Neural cell (in vitro differentiated cells): ENCODE results near the gene SYMPK. TPM values are rescaled to one million over a fixed set of nuclear protein-coding genes. Genes with fewer than 3 reads are reported as not detected.

Experiments
- H2AFZ ChIP-seq: fragments of 200-600, 300-800 bp; sonication (generic), shearing (Covaris generic); 2 replicates; pipeline ENCODE4 v1.6.0; 2014; ENCODE audit warnings: low read depth, mild to moderate bottlenecking, antibody characterized with exemption, low read length, moderate library complexity
- H3F3A ChIP-seq: fragments of 200-600 bp; shearing (Covaris generic); 2 replicates; pipeline ENCODE4 v1.6.1; 2016; ENCODE audit warnings: mild to moderate bottlenecking, moderate library complexity, mixed read lengths, antibody characterized with exemption, low read length; ENCODE audit not compliant: insufficient read depth, poor library complexity, severe bottlenecking
- H3K27ac ChIP-seq: fragments of 200-600, 300-800 bp; sonication (generic), shearing (Covaris generic); 2 replicates; pipeline ENCODE4 v1.5.1; 2014; ENCODE audit warnings: mild to moderate bottlenecking, low read length, moderate library complexity
- H3K27me3 ChIP-seq: fragments of 300-800, 200-600 bp; sonication (generic), shearing (Covaris generic); 2 replicates; pipeline ENCODE4 v1.6.0; 2014; ENCODE audit warnings: mild to moderate bottlenecking, low read depth, low read length, moderate library complexity; ENCODE audit not compliant: insufficient read depth
- H3K36me3 ChIP-seq: fragments of 300-800, 200-600 bp; sonication (generic), shearing (Covaris generic); 2 replicates; pipeline ENCODE4 v1.5.1; 2014; ENCODE audit warnings: mild to moderate bottlenecking, antibody characterized with exemption, low read length, moderate library complexity; ENCODE audit not compliant: insufficient read depth
- H3K4me2 ChIP-seq: fragments of 300-800, 200-600 bp; sonication (generic), shearing (Covaris generic); 2 replicates; pipeline ENCODE4 v1.6.0; 2014; ENCODE audit warnings: mild to moderate bottlenecking, low read length
- H3K4me3 ChIP-seq: fragments of 300-800, 200-600 bp; sonication (generic), shearing (Covaris generic); 2 replicates; pipeline ENCODE4 v1.5.1; 2014; ENCODE audit warnings: mild to moderate bottlenecking, low read length, moderate library complexity
- H3K79me2 ChIP-seq: fragments of 200-600 bp; shearing (Covaris generic); replicated peaks from 2 replicates; pipeline ENCODE4 v1.6.0; 2014; ENCODE audit warnings: mild to moderate bottlenecking, low read length, moderate library complexity; ENCODE audit not compliant: insufficient read depth
- H3K9ac ChIP-seq: fragments of 300-800, 200-600 bp; sonication (generic), shearing (Covaris generic); 2 replicates; pipeline ENCODE4 v1.6.1; 2016; ENCODE audit warnings: mild to moderate bottlenecking, low read length, mixed read lengths
- H3K9me2 ChIP-seq: fragments of 200-600 bp; shearing (Covaris generic); 2 replicates; pipeline ENCODE4 v1.6.1; 2016; ENCODE audit warnings: mild to moderate bottlenecking, low read length, mixed read lengths; ENCODE audit not compliant: insufficient read depth
- H3K9me3 ChIP-seq: fragments of 200-600, 300-800 bp; sonication (generic), shearing (Covaris generic); 2 replicates; pipeline ENCODE4 v1.6.1; 2016; ENCODE audit warnings: mild to moderate bottlenecking, mixed run types, low read length, moderate library complexity, mixed read lengths
- H4K20me1 ChIP-seq: fragments of 200-600 bp; shearing (Covaris generic); 2 replicates; pipeline ENCODE4 v1.6.1; 2016; ENCODE audit warnings: mild to moderate bottlenecking, mixed run types; ENCODE audit not compliant: insufficient read depth
- EP300 ChIP-seq: fragments of 450-650 bp; conservative IDR thresholded peaks from 2 replicates; pipeline ENCODE4 v1.6.1; 2014; ENCODE audit warnings: antibody characterized with exemption, mild to moderate bottlenecking, moderate library complexity; ENCODE audit not compliant: poor library complexity, severe bottlenecking
- EZH2 ChIP-seq: fragments of 200-600, 300-800 bp; shearing (Covaris generic), sonication (generic); IDR thresholded peaks from 2 replicates; pipeline ENCODE4 v1.6.1; 2014; ENCODE audit warnings: antibody characterized with exemption, low read length, borderline replicate concordance, mild to moderate bottlenecking; ENCODE audit not compliant: insufficient read depth, poor library complexity, severe bottlenecking
- MXI1 ChIP-seq: fragments of 450-650 bp; conservative IDR thresholded peaks from 2 replicates; pipeline ENCODE4 v1.6.1; 2014; ENCODE audit warnings: antibody characterized with exemption, mild to moderate bottlenecking; ENCODE audit not compliant: poor library complexity, severe bottlenecking
- POLR2AphosphoS5 ChIP-seq: IDR thresholded peaks from 2 replicates; pipeline ENCODE4 v1.6.1; 2012
- RAD21 ChIP-seq: fragments of 450-650 bp; conservative IDR thresholded peaks from 2 replicates; pipeline ENCODE4 v1.6.1; 2014; ENCODE audit warnings: antibody characterized with exemption, mild to moderate bottlenecking, moderate library complexity
- REST ChIP-seq: IDR thresholded peaks from 2 replicates; pipeline ENCODE4 v1.6.1; 2012; ENCODE audit warnings: borderline replicate concordance
- SMC3 ChIP-seq: fragments of 450-650 bp; conservative IDR thresholded peaks from 2 replicates; pipeline ENCODE4 v1.6.1; 2014; ENCODE audit warnings: antibody characterized with exemption, mild to moderate bottlenecking, moderate library complexity; ENCODE audit not compliant: poor library complexity
- TAF1 ChIP-seq: IDR thresholded peaks from 2 replicates; pipeline ENCODE4 v1.6.1; 2012; ENCODE audit warnings: low read depth
- polyA plus RNA-seq: library from polyadenylated mRNA; depleted of rRNA; stranded (reverse); fragments of >200 nt; gene quantifications from 2 replicates; pipeline ENCODE4 v1.2.3, GENCODE V29; 2014
- TF ChIP-seq, protein P1 (sequence below): fragments of 450-650 bp; IDR thresholded peaks from 2 replicates; pipeline ENCODE4 v1.5.1; 2014; ENCODE audit warnings: antibody characterized with exemption, mild to moderate bottlenecking, moderate library complexity; ENCODE audit not compliant: poor library complexity, severe bottlenecking

The SYMPK gene
- polyA plus RNA-seq, 1 donor from 2014 or later = 22.2 TPM

DNA sequence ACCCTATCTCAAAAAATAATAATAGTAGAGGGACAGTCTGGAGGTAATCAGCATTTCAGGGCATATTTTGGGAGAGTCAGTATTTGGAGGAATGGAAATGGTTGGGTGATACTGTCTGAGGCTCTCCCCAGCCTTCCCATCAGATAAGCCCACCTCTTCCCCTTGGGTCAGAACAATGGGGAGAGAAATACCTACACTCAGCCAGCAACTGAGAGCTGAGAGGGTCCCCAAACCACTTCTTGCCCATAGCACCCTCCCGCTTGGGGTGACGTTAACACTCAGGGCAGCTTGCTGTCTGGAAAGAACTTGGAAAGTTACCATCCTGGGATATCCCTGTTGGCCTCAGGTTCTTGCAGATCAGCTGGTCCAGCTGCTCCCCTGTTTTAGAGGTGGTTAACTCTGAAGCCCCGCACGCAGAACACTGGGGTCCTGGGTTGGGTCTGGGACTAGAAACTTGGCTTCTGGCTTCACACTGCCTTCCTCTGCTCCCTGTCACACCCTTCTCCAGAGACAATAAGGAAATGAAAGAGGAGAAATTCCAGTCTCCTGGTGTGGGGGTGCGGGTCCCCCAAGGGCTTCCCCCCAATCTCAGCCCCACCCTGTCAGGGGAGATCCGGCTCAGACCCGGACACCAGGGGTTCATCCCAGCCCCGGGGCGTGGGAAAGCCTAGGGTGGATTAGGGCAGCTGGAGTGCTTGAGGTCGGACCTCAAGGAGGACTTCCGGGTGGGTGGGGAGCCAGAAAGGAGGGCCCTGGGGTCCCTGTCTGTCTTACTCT lies 3.6 kb upstream of the SYMPK start:
- H3F3A ChIP-seq = no peaks in the 10 kb centered on the region
- no peak overlapping the region for H3K4me2 ChIP-seq
- H3K36me3 ChIP-seq = no peaks in the 10 kb centered on the region
- H3K9ac ChIP-seq = no peak overlapping the region
- no peak overlapping the region for H3K27ac ChIP-seq
- peaks cover 35% of the 10 kb centered on the region for H3K27me3 ChIP-seq
- H3K79me2 ChIP-seq = no peaks in the 10 kb centered on the region
- H3K9me3 ChIP-seq = no peaks in the 10 kb centered on the region
- TF ChIP-seq REST = no peak
- no peak for TF ChIP-seq RAD21
- TF ChIP-seq, protein P1, sequence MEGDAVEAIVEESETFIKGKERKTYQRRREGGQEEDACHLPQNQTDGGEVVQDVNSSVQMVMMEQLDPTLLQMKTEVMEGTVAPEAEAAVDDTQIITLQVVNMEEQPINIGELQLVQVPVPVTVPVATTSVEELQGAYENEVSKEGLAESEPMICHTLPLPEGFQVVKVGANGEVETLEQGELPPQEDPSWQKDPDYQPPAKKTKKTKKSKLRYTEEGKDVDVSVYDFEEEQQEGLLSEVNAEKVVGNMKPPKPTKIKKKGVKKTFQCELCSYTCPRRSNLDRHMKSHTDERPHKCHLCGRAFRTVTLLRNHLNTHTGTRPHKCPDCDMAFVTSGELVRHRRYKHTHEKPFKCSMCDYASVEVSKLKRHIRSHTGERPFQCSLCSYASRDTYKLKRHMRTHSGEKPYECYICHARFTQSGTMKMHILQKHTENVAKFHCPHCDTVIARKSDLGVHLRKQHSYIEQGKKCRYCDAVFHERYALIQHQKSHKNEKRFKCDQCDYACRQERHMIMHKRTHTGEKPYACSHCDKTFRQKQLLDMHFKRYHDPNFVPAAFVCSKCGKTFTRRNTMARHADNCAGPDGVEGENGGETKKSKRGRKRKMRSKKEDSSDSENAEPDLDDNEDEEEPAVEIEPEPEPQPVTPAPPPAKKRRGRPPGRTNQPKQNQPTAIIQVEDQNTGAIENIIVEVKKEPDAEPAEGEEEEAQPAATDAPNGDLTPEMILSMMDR = no peak
- no peak for TF ChIP-seq EZH2
- no peak for TF ChIP-seq TAF1
- no peak for TF ChIP-seq MXI1
- H4K20me1 ChIP-seq = no peaks in the 10 kb centered on the region
- no peak overlapping the region for H3K4me3 ChIP-seq
- no peaks in the 10 kb centered on the region for H3K9me2 ChIP-seq
- no peak overlapping the region for H2AFZ ChIP-seq

- H3K4me2 ChIP-seq = no peak overlapping the region
- H3K79me2 ChIP-seq = peaks cover 4% of the 10 kb centered on the region
- H3K4me3 ChIP-seq = no peak overlapping the region
- peaks cover 35% of the 10 kb centered on the region for H3K27me3 ChIP-seq
- TF ChIP-seq, protein P1 = no peak
- TF ChIP-seq REST = no peak
- TF ChIP-seq EP300 = no peak
- no peak for TF ChIP-seq POLR2AphosphoS5
- TF ChIP-seq SMC3 = no peak
- TF ChIP-seq RAD21 = no peak
- TF ChIP-seq EZH2 = no peak
- no peak for TF ChIP-seq MXI1
- TF ChIP-seq TAF1 = no peak
- H3K9me3 ChIP-seq = no peaks in the 10 kb centered on the region
- no peak overlapping the region for H3K9ac ChIP-seq
- no peak overlapping the region for H3K27ac ChIP-seq
- no peak overlapping the region for H2AFZ ChIP-seq
- H3K9me2 ChIP-seq = no peaks in the 10 kb centered on the region
- no peaks in the 10 kb centered on the region for H4K20me1 ChIP-seq
- H3F3A ChIP-seq = no peaks in the 10 kb centered on the region
- H3K36me3 ChIP-seq = no peaks in the 10 kb centered on the region
Observed at GRCh38 chr19:45865269-45865948, 2.5 kb upstream of the SYMPK start.
